Measurements from ENCODE around the gene CDS1. TPM values are rescaled to one million over a fixed set of nuclear protein-coding genes. Genes with fewer than 3 reads are reported as not detected.

CDS1 gene
- total and polyA plus RNA-seq, 4 experiments from 2014 or later: 0.12 to 0.83 (median 0.49) TPM

DNA sequence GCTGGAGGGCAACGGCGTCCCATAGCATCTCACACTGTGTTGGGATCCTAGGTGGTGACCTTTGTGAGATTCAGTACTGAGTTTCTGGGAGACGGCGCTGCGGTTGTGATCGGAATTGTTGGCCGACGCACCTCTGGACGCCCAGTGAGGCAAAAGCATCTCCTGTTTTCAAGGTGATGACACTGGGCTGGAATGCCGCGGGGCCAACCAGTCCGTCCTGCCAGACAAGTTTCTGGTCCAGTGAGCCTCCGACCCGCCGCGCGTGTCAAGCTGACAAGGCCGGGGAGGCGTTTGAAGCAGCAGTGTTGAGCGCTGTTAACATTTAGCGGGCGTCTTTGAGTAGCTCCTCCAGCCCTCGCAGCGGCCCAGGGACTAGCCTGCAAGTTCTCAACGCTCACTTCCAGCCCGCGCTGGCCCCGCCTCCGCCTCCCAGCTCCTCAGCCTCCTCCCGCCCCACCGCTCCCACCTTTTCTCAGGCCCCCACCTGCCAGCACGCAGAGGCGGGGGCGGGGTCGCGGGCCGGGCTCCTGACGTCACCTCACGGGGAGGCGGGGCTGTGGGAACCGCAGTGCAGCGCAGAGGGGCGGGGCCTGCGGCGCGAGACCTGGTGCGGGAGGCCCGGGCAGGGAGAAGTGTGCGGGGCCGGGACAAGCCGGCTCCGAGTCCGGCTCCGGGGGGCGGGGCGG is 482 bp upstream of the CDS1 start:
- H3K4me1 ChIP-seq (ENCODE audit: insufficient read depth, low read length): peaks cover 19% of the 10 kb centered on the region
- peak overlapping the region in 1 of 2 donors; percentile 51 for H3K4me3 ChIP-seq (ENCODE audit: low read length in 2 of 2)
- ChIA-PET CTCF (ENCODE audit: partially characterized antibody) (interaction anchor here (0.8 kb wide), 1 partner anchor 9 kb away, joined by 3 read pairs; no protein-coding TSS in a partner anchor), POLR2A (ENCODE audit: partially characterized antibody) (no interaction called here)
- H3K36me3 ChIP-seq (ENCODE audit: insufficient read depth, low read length): no peaks in the 10 kb centered on the region
- H3K4me1 Mint-ChIP-seq: peaks cover 9 to 18% (median 15%) of the 10 kb centered on the region in 4 donors
- H3K4me3 Mint-ChIP-seq: peak overlapping the region; percentile 66 to 87 (median 82)
- intact Hi-C loops (cut with micrococcal nuclease): loop anchor here (5.0 kb wide), 1 partner anchor 1680 kb away; the partner anchor contains the start of gene THAP9
- no peaks in the 10 kb centered on the region for H3K9me3 ChIP-seq (ENCODE audit: control insufficient read depth in 1 of 2, low read length in 2 of 2)
- H3K27me3 ChIP-seq (ENCODE audit: insufficient read depth, low read length): peaks cover 8% of the 10 kb centered on the region
- peak overlapping the region; percentile 62 to 86 (median 74) for H3K27ac Mint-ChIP-seq
- peak overlapping the region; percentile 31 for H3K27ac ChIP-seq (ENCODE audit: low read depth, low read length)
- peaks cover 16 to 32% of the 10 kb centered on the region in 2 donors for H3K27me3 Mint-ChIP-seq
- peak; percentile 88 to 92 (median 90) for DNase-seq
- peaks cover 0 to 3% of the 10 kb centered on the region in 2 donors for H3K36me3 Mint-ChIP-seq
- peaks cover 0 to 4% (median 1%) of the 10 kb centered on the region in 8 donors for H3K9me3 Mint-ChIP-seq

DNA sequence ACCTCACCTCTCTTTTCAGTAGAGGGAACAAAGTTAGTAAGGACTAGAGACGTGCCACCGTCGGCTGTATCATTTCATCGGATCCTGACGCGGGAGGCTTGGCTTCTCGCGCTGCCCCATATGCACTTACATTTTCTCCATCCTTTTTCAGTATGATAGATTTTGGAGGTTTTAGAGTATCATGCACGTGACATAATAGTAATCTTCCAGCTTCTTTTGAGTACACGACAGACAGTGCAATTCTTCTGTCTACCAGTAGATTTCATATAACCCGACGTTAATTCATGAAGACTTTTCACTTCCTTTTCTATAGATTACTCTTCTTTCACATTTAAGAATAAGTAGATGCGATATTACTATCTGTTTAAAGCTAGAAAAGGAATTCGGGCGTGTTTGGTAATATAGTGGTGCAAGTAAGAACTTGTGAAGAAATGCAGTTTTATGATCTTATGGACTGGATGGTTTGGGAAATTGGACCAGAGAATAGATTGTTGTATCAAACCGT is 1.0 kb downstream of the CDS1 start:
- Mint-ChIP-seq H3K27ac (peak overlapping the region; percentile 54 to 91 (median 76)), H3K4me1 (peaks cover 9 to 18% (median 15%) of the 10 kb centered on the region in 4 donors), H3K4me3 (peak overlapping the region; percentile 83 to 91 (median 88)), H3K27me3 (peaks cover 18 to 32% of the 10 kb centered on the region in 2 donors), H3K9me3 (peaks cover 0 to 14% (median 6%) of the 10 kb centered on the region in 8 donors), H3K36me3 (peaks cover 0 to 3% of the 10 kb centered on the region in 2 donors)
- ChIA-PET CTCF (ENCODE audit: partially characterized antibody) (interaction anchor here (1.1 kb wide), 1 partner anchor 8 kb away, joined by 3 read pairs; no protein-coding TSS in a partner anchor), POLR2A (ENCODE audit: partially characterized antibody) (interaction anchor here (1.4 kb wide), 1 partner anchor 8 kb away, joined by 4 read pairs; no protein-coding TSS in a partner anchor)
- peaks cover 19% of the 10 kb centered on the region for H3K4me1 ChIP-seq (ENCODE audit: insufficient read depth, low read length)
- no peak overlapping the region for H3K27ac ChIP-seq (ENCODE audit: low read depth, low read length)
- H3K9me3 ChIP-seq (ENCODE audit: control insufficient read depth in 1 of 2, low read length in 2 of 2): no peaks in the 10 kb centered on the region
- H3K27me3 ChIP-seq (ENCODE audit: insufficient read depth, low read length): peaks cover 4% of the 10 kb centered on the region
- H3K36me3 ChIP-seq (ENCODE audit: insufficient read depth, low read length): no peaks in the 10 kb centered on the region
- DNase-seq: peak in 4 of 5 donors; percentile 18 to 26 (median 22)
- H3K4me3 ChIP-seq (ENCODE audit: low read length in 2 of 2): peak overlapping the region; percentile 50 to 51
- intact Hi-C loops (cut with micrococcal nuclease): loop anchor here (5.0 kb wide), 1 partner anchor 1682 kb away; the partner anchor contains the start of gene THAP9

DNA sequence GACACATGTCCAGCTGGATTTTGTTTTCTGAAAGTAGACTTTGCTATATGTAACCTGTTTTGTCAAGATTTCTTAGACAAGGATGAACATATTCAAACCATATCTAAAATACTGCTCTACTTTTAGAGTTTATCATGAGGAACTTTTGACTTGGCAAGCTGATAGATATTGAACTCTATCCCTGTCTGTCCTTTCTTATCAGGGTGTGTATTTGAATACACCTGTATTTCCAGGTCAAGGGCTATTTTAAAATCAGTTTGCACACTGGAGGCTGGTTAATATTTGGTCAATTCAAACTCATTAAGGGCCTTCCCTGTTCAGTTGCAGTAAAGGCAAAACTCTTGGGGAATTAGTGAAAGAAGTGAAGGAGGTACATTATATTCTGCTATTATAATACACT is 2.3 kb downstream of the CDS1 start:
- peaks cover 4% of the 10 kb centered on the region for H3K27me3 ChIP-seq (ENCODE audit: insufficient read depth, low read length)
- Mint-ChIP-seq H3K36me3 (peaks cover 0 to 3% of the 10 kb centered on the region in 2 donors), H3K9me3 (peaks cover 0 to 14% (median 6%) of the 10 kb centered on the region in 8 donors), H3K4me3 (no peak overlapping the region), H3K4me1 (peaks cover 9 to 18% (median 15%) of the 10 kb centered on the region in 4 donors), H3K27ac (no peak overlapping the region), H3K27me3 (peaks cover 18 to 28% of the 10 kb centered on the region in 2 donors)
- intact Hi-C loops (cut with micrococcal nuclease): no loop called here
- POLR2A ChIA-PET (ENCODE audit: partially characterized antibody): no interaction called here
- CTCF ChIA-PET (ENCODE audit: partially characterized antibody): no interaction called here
- no peak overlapping the region for H3K4me3 ChIP-seq (ENCODE audit: low read length in 2 of 2)
- DNase-seq: no peak
- no peaks in the 10 kb centered on the region for H3K36me3 ChIP-seq (ENCODE audit: insufficient read depth, low read length)
- H3K9me3 ChIP-seq (ENCODE audit: control insufficient read depth in 1 of 2, low read length in 2 of 2): no peaks in the 10 kb centered on the region
- H3K4me1 ChIP-seq (ENCODE audit: insufficient read depth, low read length): peaks cover 19% of the 10 kb centered on the region
- H3K27ac ChIP-seq (ENCODE audit: low read depth, low read length): no peak overlapping the region

DNA sequence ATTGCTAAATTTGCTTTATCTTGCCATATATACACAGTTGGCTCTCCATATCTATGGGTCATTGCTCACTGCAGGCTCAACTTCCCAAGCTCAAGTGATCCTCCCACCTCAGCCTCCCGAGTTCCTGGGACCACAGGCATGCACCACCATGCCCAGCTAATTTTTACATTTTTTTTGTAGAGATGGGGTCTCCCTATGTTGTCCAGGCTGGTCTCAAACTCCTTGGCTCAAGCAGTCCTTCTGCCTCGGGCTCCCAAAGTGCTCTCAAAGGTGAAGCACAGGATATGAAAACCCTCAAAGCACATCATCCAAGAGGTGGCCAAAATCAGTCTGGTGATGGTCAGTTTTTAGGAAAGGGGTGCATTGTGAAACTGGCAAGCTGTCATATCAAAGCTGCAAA is 11.8 kb downstream of the CDS1 start:
- H3K9me3 ChIP-seq (ENCODE audit: control insufficient read depth in 1 of 2, low read length in 2 of 2): no peaks in the 10 kb centered on the region
- Mint-ChIP-seq H3K27ac (no peak overlapping the region), H3K9me3 (peaks cover 0 to 4% (median 0%) of the 10 kb centered on the region in 8 donors), H3K4me1 (no peaks in the 10 kb centered on the region), H3K27me3 (peaks cover 0 to 2% of the 10 kb centered on the region in 2 donors), H3K36me3 (no peaks in the 10 kb centered on the region), H3K4me3 (no peak overlapping the region)
- H3K27me3 ChIP-seq (ENCODE audit: insufficient read depth, low read length): no peaks in the 10 kb centered on the region
- ChIA-PET CTCF (ENCODE audit: partially characterized antibody) (no interaction called here), POLR2A (ENCODE audit: partially characterized antibody) (no interaction called here)
- H3K4me3 ChIP-seq (ENCODE audit: low read length in 2 of 2): no peak overlapping the region
- intact Hi-C loops (cut with micrococcal nuclease): no loop called here
- no peaks in the 10 kb centered on the region for H3K36me3 ChIP-seq (ENCODE audit: insufficient read depth, low read length)
- no peaks in the 10 kb centered on the region for H3K4me1 ChIP-seq (ENCODE audit: insufficient read depth, low read length)
- DNase-seq: no peak
- no peak overlapping the region for H3K27ac ChIP-seq (ENCODE audit: low read depth, low read length)

DNA sequence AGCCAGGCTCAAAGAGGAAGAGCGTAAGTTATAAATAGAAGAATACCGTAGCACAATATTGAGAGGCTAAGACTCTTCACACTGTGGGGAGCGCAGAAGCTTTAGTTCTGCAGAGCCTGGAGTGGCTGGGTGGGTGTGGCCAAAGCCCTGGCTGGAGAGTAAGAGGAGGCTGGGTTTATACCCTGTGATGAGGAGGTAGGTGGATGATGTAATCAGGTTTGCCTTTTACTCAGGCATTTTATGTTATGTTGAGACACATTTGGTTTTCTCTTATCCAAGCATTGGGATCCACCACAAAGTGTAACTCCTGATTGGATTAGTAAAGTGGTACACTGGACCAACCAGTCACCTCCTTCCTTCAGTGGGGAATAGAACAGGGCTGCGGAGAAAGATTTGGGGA is 13.9 kb downstream of the CDS1 start:
- intact Hi-C loops (cut with micrococcal nuclease): no loop called here
- H3K4me1 ChIP-seq (ENCODE audit: insufficient read depth, low read length): no peaks in the 10 kb centered on the region
- Mint-ChIP-seq H3K4me3 (no peak overlapping the region), H3K27me3 (peaks cover 0 to 2% of the 10 kb centered on the region in 2 donors), H3K36me3 (no peaks in the 10 kb centered on the region), H3K4me1 (no peaks in the 10 kb centered on the region), H3K9me3 (peaks cover 0 to 4% (median 0%) of the 10 kb centered on the region in 8 donors), H3K27ac (peak overlapping the region in 1 of 7 donors; percentile 43)
- H3K36me3 ChIP-seq (ENCODE audit: insufficient read depth, low read length): no peaks in the 10 kb centered on the region
- no peak for DNase-seq
- H3K27me3 ChIP-seq (ENCODE audit: insufficient read depth, low read length): no peaks in the 10 kb centered on the region
- no peak overlapping the region for H3K27ac ChIP-seq (ENCODE audit: low read depth, low read length)
- no peak overlapping the region for H3K4me3 ChIP-seq (ENCODE audit: low read length in 2 of 2)
- H3K9me3 ChIP-seq (ENCODE audit: control insufficient read depth in 1 of 2, low read length in 2 of 2): no peaks in the 10 kb centered on the region
- POLR2A ChIA-PET (ENCODE audit: partially characterized antibody): no interaction called here
- CTCF ChIA-PET (ENCODE audit: partially characterized antibody): no interaction called here

DNA sequence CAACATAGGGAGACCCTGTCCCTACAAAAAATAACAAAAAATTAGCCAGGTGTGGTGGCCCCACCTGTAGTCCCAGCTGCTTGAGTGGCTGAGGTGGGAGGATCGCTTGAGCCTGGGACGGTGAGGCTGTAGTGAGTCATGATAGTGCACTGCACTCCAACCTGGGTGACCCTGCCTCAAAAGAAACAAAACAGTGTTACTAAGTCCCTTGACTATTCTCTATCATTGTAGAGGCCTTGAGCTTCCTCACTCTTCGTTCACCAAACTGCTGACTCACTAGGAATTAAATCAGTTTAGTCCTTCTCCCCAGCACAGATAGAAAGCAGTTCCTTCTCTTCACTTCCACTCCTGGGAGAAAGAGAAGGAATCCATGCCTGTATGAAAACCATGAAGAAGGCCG is 14.5 kb downstream of the CDS1 start:
- Histone ChIP-seq H3K36me3 (ENCODE audit: insufficient read depth, low read length) (no peaks in the 10 kb centered on the region), H3K4me1 (ENCODE audit: insufficient read depth, low read length) (no peaks in the 10 kb centered on the region), H3K4me3 (ENCODE audit: low read length in 2 of 2) (no peak overlapping the region), H3K9me3 (ENCODE audit: control insufficient read depth in 1 of 2, low read length in 2 of 2) (no peaks in the 10 kb centered on the region), H3K27me3 (ENCODE audit: insufficient read depth, low read length) (no peaks in the 10 kb centered on the region), H3K27ac (ENCODE audit: low read depth, low read length) (no peak overlapping the region)
- no peaks in the 10 kb centered on the region for H3K4me1 Mint-ChIP-seq
- H3K9me3 Mint-ChIP-seq: peaks cover 0 to 4% (median 0%) of the 10 kb centered on the region in 8 donors
- H3K36me3 Mint-ChIP-seq: no peaks in the 10 kb centered on the region
- intact Hi-C loops (cut with micrococcal nuclease): no loop called here
- H3K4me3 Mint-ChIP-seq: no peak overlapping the region
- H3K27me3 Mint-ChIP-seq: peaks cover 1 to 2% of the 10 kb centered on the region in 2 donors
- ChIA-PET POLR2A (ENCODE audit: partially characterized antibody) (no interaction called here), CTCF (ENCODE audit: partially characterized antibody) (no interaction called here)
- no peak for DNase-seq
- no peak overlapping the region for H3K27ac Mint-ChIP-seq

DNA sequence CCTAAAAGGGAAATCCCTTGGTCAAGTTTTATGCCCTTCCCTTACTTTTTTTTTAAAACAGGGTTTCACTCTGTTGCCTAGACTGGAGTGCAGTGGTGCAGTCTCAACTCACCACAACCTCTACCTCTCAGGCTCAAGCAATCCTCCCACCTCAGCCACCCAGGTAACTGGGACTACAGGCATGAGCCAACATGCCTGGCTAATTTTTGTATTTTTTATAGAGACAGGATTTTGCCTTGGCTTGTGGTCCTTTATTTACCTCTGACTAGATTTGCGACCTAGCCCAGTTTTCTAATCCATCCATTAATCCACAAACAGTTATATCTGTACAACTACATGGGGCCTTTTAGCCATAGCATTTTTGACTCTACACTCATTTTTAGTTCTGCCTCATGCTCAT is 23.7 kb downstream of the CDS1 start:
- no peaks in the 10 kb centered on the region for H3K4me1 Mint-ChIP-seq
- H3K27ac Mint-ChIP-seq: no peak overlapping the region
- Histone ChIP-seq H3K4me1 (ENCODE audit: insufficient read depth, low read length) (no peaks in the 10 kb centered on the region), H3K27me3 (ENCODE audit: insufficient read depth, low read length) (no peaks in the 10 kb centered on the region), H3K27ac (ENCODE audit: low read depth, low read length) (no peak overlapping the region), H3K4me3 (ENCODE audit: low read length in 2 of 2) (no peak overlapping the region), H3K9me3 (ENCODE audit: control insufficient read depth in 1 of 2, low read length in 2 of 2) (no peaks in the 10 kb centered on the region), H3K36me3 (ENCODE audit: insufficient read depth, low read length) (no peaks in the 10 kb centered on the region)
- DNase-seq: no peak
- H3K27me3 Mint-ChIP-seq: peaks cover 0 to 1% of the 10 kb centered on the region in 2 donors
- intact Hi-C loops (cut with micrococcal nuclease): no loop called here
- POLR2A ChIA-PET (ENCODE audit: partially characterized antibody): no interaction called here
- no peaks in the 10 kb centered on the region for H3K9me3 Mint-ChIP-seq
- CTCF ChIA-PET (ENCODE audit: partially characterized antibody): no interaction called here
- H3K36me3 Mint-ChIP-seq: peaks cover 5 to 10% of the 10 kb centered on the region in 2 donors
- no peak overlapping the region for H3K4me3 Mint-ChIP-seq
